ENCODE data around the gene CBX2. TPM values are rescaled to one million over a fixed set of nuclear protein-coding genes. Genes with fewer than 3 reads are reported as not detected.

CBX2 gene
- total and polyA plus RNA-seq, 2 of the 4 experiments (the other 2 are of a cell fraction), result 2.0 to 3.2 TPM

DNA sequence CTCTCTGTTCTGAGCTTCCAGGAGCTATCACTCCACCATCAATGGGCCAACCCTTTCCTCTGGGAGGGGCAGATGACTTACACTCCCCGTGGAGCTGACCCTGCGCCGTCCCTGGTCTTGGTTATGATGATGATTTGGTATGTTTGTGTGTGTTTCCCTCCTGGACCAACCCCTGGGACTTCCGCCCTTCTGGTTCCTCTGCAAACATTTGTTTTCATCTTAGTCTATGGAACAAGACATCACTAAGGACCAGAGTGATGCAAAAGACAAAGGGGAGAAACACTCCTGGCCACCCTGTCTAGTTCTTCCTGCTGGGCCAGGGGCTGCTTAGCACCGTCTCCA is 47.6 kb downstream of the CBX2 start:
- Histone ChIP-seq H3K23ac (ENCODE audit: low read depth, low read length) (no peak overlapping the region), H2AK5ac (ENCODE audit: low read depth, low read length) (no peak overlapping the region), H4K91ac (ENCODE audit: insufficient read depth, low read depth, low read length) (no peak overlapping the region), H3K18ac (ENCODE audit: low read depth, low read length) (no peak overlapping the region), H3K27me3 (ENCODE audit: control insufficient read depth, insufficient read depth, low read length) (peaks cover 9% of the 10 kb centered on the region; the same call in 1 of the 2 replicates), H3K4me3 (ENCODE audit: insufficient read depth, low read depth, low read length) (no peak overlapping the region), H2AFZ (replicated peaks; ENCODE audit: low read length, poor library complexity) (no peak overlapping the region), H4K5ac (ENCODE audit: low read depth, low read length) (no peak overlapping the region), H4K20me1 (ENCODE audit: insufficient read depth, low read length) (no peaks in the 10 kb centered on the region), H2BK5ac (ENCODE audit: low read depth, low read length, poor library complexity, severe bottlenecking) (no peak overlapping the region), H4K8ac (ENCODE audit: low read depth in 2 of 2, low read length in 2 of 2) (peak overlapping the region in 1 of 2 experiments; percentile 83; a peak in 2 of 4 replicates), H3K9ac (ENCODE audit: low read depth, low read length) (no peak overlapping the region), H3K9me1 (ENCODE audit: insufficient read depth, low read length) (peaks cover 16% of the 10 kb centered on the region), H3K4ac (ENCODE audit: low read depth, low read length) (peak overlapping the region; percentile 67; the same call in 1 of the 2 replicates), H3K36me3 (ENCODE audit: control insufficient read depth, insufficient read depth, low read length) (no peaks in the 10 kb centered on the region), H2BK20ac (ENCODE audit: low read depth, low read length) (no peak overlapping the region), H3K14ac (replicated peaks; ENCODE audit: low read depth, low read length) (no peak overlapping the region), H3K56ac (ENCODE audit: extremely low read depth, insufficient read depth, low read length) (no peak overlapping the region), H3K9me3 (ENCODE audit: control insufficient read depth, insufficient read depth, low read length) (no peaks in the 10 kb centered on the region), H2BK15ac (ENCODE audit: low read depth, low read length) (no peak overlapping the region; the same call in 2 of the 3 replicates), H3K4me1 (ENCODE audit: control insufficient read depth, insufficient read depth, low read length) (peaks cover 5% of the 10 kb centered on the region; the same call in 1 of the 2 replicates), H3K4me2 (ENCODE audit: low read depth, low read length) (no peak overlapping the region), H2AK9ac (replicated peaks; ENCODE audit: low read depth, low read length, poor library complexity) (no peak overlapping the region), H3K79me1 (ENCODE audit: low read depth in 1 of 2, low read length in 2 of 2) (no peaks in the 10 kb centered on the region), H3K27ac (ENCODE audit: insufficient read depth, low read length) (no peak overlapping the region), H2BK120ac (ENCODE audit: low read depth, low read length) (no peak overlapping the region)
- no peak for ATAC-seq (ENCODE audit: low read depth)
- ChIA-PET POLR2A (ENCODE audit: unreplicated experiment) (no interaction called here), CTCF (interaction anchor here (1.0 kb wide), 1 partner anchor 10 kb away, joined by 3 read pairs; no protein-coding TSS in a partner anchor)
- WGBS, 2 experiments (ENCODE audit: extremely low coverage in 2 of 2, insufficient read length in 1 of 2), result no CpG with 5 or more reads among the region's 5 CpGs
- no TSS peak for BruUV-seq (replicated peaks)
- intact Hi-C loops (cut with micrococcal nuclease), result no loop called here
- dilution Hi-C loops (cut with HindIII; ENCODE audit: low sequenced_read_pairs, unreplicated experiment), result no loop called here
- TF ChIP-seq, protein P1, sequence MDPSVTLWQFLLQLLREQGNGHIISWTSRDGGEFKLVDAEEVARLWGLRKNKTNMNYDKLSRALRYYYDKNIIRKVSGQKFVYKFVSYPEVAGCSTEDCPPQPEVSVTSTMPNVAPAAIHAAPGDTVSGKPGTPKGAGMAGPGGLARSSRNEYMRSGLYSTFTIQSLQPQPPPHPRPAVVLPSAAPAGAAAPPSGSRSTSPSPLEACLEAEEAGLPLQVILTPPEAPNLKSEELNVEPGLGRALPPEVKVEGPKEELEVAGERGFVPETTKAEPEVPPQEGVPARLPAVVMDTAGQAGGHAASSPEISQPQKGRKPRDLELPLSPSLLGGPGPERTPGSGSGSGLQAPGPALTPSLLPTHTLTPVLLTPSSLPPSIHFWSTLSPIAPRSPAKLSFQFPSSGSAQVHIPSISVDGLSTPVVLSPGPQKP (IDR thresholded peaks at IDR 0.05; ENCODE audit: borderline replicate concordance, low read depth, low read length), result no peak
- TF ChIP-seq MAFK (IDR thresholded peaks at IDR 0.05; ENCODE audit: low read depth, low read length) (no peak), CEBPB (IDR thresholded peaks at IDR 0.05; ENCODE audit: low read depth, low read length) (no peak), NFE2L2 (IDR thresholded peaks at IDR 0.05; ENCODE audit: low read depth, low read length) (no peak), RCOR1 (IDR thresholded peaks at IDR 0.05; ENCODE audit: insufficient replicate concordance, low read length) (no peak), BHLHE40 (IDR thresholded peaks at IDR 0.05; ENCODE audit: low read depth, low read length) (no peak), POLR2A (IDR thresholded peaks at IDR 0.05; ENCODE audit: low read depth, low read length) (no peak), RFX5 (IDR thresholded peaks at IDR 0.05; ENCODE audit: low read depth, low read length) (no peak), CHD1 (IDR thresholded peaks at IDR 0.05; ENCODE audit: low read depth, low read length) (no peak), MXI1 (IDR thresholded peaks at IDR 0.05; ENCODE audit: borderline replicate concordance, low read depth, low read length) (no peak), MAZ (IDR thresholded peaks at IDR 0.05; ENCODE audit: borderline replicate concordance, low read depth, low read length) (no peak), SMC3 (IDR thresholded peaks at IDR 0.05; ENCODE audit: low read depth, low read length) (no peak), FOS (IDR thresholded peaks at IDR 0.05; ENCODE audit: low read depth, low read length) (no peak), RAD21 (IDR thresholded peaks at IDR 0.05; ENCODE audit: low read length) (no peak)
- TF ChIP-seq, protein P2, sequence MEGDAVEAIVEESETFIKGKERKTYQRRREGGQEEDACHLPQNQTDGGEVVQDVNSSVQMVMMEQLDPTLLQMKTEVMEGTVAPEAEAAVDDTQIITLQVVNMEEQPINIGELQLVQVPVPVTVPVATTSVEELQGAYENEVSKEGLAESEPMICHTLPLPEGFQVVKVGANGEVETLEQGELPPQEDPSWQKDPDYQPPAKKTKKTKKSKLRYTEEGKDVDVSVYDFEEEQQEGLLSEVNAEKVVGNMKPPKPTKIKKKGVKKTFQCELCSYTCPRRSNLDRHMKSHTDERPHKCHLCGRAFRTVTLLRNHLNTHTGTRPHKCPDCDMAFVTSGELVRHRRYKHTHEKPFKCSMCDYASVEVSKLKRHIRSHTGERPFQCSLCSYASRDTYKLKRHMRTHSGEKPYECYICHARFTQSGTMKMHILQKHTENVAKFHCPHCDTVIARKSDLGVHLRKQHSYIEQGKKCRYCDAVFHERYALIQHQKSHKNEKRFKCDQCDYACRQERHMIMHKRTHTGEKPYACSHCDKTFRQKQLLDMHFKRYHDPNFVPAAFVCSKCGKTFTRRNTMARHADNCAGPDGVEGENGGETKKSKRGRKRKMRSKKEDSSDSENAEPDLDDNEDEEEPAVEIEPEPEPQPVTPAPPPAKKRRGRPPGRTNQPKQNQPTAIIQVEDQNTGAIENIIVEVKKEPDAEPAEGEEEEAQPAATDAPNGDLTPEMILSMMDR (conservative IDR thresholded peaks at IDR 0.05; ENCODE audit: low read depth, low read length), result no peak
- TF ChIP-seq, protein P3, sequence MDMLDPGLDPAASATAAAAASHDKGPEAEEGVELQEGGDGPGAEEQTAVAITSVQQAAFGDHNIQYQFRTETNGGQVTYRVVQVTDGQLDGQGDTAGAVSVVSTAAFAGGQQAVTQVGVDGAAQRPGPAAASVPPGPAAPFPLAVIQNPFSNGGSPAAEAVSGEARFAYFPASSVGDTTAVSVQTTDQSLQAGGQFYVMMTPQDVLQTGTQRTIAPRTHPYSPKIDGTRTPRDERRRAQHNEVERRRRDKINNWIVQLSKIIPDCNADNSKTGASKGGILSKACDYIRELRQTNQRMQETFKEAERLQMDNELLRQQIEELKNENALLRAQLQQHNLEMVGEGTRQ (IDR thresholded peaks at IDR 0.05; ENCODE audit: low read depth, low read length), result no peak
- DNase-seq, result no peak
- in situ Hi-C loops (cut with MboI; ENCODE audit: low sequenced_read_pairs), result no loop called here
